Loucy (cell line): ENCODE results near the gene PIP5K1C.
A peak's percentile ranks its signal among the peaks of the same experiment; 100 is the strongest.

Experiments used
- EZH2phosphoT487 ChIP-seq: fragments of 200-600 bp; IDR thresholded peaks from 2 replicates; pipeline ENCODE4 v1.6.1; 2018; ENCODE audit warnings: antibody characterized with exemption, mild to moderate bottlenecking, moderate library complexity, borderline replicate concordance
- TF ChIP-seq, protein P1 (sequence below): fragments of 200-600 bp; sonication (generic); conservative IDR thresholded peaks from 2 replicates; pipeline ENCODE4 v1.5.1; 2014; ENCODE audit warnings: mild to moderate bottlenecking, antibody characterized with exemption, low read length

DNA sequence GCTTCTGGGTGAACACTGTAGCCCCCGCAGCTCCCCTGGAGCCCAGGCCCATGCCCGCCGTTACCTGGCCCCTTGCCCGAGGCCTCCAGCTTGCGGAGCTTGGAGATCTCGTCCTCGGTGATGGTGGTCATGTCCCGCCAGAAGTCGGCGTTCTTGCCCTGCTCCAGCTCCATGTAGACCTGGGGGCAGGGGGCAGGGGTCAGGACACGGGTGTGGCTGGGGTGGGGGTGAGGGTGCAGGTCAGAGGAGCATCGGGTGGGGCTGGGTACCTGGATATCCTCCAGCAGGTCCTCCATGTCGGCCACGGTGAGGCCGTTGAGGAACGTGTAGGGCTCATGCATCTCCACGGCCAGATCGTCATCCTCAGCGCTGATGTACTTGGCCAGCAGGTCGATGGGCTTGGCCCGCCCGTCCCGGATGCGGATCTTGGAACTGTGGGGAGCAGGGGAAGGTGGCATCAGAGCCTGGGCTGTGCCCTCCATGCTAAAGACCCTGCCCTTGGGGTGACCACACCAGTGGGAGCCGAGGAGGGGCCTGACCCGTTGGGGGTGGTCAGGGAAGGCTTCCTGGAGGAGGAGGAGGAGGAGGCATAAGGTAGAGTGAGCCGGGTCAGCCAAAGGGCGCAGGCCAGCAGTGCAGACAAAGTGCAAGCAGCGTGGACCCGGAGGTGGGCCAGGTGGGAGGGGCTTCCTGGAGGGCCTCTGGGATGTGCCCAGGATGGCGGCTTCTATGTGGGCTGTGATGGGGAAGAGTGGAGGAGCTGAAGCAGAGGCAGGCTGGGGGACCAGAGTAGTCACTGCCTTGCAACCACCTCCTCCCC, 81.2 kb downstream of the PIP5K1C start:
- TF ChIP-seq, protein P1, sequence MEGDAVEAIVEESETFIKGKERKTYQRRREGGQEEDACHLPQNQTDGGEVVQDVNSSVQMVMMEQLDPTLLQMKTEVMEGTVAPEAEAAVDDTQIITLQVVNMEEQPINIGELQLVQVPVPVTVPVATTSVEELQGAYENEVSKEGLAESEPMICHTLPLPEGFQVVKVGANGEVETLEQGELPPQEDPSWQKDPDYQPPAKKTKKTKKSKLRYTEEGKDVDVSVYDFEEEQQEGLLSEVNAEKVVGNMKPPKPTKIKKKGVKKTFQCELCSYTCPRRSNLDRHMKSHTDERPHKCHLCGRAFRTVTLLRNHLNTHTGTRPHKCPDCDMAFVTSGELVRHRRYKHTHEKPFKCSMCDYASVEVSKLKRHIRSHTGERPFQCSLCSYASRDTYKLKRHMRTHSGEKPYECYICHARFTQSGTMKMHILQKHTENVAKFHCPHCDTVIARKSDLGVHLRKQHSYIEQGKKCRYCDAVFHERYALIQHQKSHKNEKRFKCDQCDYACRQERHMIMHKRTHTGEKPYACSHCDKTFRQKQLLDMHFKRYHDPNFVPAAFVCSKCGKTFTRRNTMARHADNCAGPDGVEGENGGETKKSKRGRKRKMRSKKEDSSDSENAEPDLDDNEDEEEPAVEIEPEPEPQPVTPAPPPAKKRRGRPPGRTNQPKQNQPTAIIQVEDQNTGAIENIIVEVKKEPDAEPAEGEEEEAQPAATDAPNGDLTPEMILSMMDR, result 0 out of 2 replicates have a peak, but pooled peaks have one; percentile 20
- TF ChIP-seq EZH2phosphoT487, result no peak
